Raji (cell line): ENCODE results near the gene ADGRG1.

ENCODE experiments used
- POLR2A ChIP-seq: IDR thresholded peaks from 2 replicates; pipeline ENCODE4 v1.6.1; 2011; ENCODE audit warnings: low read depth, low read length, control low read depth; ENCODE audit not compliant: insufficient read depth

ADGRG1 gene

DNA sequence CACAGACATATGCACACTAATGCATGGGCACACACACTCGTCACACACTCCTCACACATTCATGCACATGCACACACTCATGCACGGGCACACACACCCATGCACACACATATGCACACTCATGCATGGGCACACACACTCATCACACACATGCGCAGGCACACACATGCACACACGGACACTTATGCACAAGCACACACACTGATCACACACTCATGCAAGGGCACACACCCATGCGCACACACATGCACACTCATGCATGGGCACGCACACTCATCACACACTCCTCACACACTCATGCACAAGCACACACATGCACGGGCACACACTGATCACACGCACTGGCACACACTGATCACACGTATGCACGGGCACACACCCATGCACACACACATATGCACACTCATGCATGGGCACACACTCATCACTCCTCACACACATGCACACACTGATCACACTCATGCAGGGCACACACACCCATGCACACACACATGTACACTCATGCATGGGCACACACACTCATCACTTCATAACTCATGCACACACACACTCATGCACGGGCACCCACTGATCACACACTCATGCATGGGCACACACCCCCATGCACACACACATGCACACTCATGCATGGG, 16.1 kb downstream of the ADGRG1 start:
- TF ChIP-seq POLR2A, result no peak

DNA sequence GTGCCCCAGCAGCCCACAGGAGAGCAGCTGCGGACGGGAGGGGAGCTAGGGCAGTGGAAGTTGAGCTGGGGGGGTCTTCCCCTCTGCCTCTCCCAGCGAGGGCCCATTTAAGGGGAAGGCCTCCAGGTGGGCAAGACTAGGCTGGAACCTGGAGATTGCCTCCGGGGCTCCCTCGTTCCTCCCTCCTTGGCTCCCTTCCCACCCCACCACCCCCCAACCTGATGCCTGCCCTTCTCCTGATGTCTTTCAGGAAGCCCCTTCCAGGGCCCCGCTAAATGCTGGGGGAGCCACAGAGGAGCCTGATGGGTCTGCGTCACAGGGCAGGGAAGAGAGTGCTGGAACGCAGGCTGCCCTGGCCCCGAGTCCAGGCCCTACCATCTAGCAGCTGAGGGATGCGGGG, 16.7 kb downstream of the ADGRG1 start:
- no peak for TF ChIP-seq POLR2A

DNA sequence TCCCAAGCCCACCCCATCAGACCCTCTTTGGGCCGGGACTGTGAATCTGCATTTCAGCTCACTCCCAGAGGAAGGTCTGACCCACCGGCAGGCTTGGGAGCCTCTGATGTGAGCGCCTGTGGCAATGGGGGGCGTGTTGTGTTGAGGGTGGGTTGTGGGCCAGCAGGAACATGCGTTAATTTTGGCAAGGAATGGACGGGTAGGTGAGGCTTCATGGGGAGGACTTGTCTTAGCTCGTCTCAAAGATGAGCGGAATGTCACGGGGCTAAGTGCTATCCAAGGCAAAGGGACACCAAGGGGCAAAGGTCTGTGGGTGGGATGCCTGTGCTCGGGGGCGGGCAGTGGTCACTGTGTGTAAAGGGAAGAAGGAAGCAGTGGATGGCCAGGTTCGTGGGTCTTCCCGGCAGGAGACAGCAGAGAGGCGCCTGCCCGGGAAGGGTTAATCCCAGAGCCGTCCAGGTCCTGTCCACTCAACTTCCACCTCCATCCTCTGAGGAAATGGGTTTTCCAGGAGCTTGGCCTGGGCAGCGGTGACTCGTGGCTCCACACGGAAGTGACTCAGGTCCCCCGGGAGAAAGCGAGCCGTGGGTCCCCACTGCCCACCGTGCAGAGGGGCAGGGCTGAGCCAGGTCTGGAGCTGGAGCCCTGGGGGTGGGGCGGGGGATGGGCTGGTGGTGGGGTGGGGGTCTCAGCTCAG, 17.4 kb downstream of the ADGRG1 start:
- TF ChIP-seq POLR2A, result no peak

DNA sequence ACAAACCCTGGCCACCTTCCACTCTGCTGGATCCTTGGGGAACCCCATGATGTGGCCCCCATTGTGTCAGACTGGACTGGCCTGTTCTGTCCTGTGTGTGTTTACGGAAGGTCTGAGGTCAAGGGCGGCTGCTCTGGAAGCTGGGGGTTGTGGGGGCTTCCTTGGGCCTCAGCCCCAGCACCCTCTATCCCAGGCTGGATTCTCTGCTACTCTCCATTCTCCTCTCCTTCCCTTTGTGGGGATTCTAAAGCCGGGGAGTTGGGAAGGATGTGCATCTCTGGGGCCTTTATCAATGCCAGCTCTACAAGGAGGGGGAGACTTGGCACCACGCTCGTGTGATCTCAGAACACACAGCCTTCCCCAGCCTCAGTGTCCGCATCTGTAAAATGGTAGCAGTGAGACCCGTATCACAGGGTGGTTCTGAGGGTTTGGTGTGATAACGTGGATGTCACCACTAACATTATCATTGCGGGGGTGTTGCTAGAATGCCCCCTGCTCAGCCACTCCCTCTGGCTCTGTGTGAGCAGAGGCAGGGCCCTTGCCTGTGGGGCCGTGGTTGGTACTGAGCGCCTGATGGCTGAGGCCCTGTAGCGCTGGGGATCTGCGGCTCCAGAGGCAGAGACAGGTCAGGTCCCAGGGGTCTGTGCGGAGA, 18.1 kb downstream of the ADGRG1 start:
- no peak for TF ChIP-seq POLR2A

DNA sequence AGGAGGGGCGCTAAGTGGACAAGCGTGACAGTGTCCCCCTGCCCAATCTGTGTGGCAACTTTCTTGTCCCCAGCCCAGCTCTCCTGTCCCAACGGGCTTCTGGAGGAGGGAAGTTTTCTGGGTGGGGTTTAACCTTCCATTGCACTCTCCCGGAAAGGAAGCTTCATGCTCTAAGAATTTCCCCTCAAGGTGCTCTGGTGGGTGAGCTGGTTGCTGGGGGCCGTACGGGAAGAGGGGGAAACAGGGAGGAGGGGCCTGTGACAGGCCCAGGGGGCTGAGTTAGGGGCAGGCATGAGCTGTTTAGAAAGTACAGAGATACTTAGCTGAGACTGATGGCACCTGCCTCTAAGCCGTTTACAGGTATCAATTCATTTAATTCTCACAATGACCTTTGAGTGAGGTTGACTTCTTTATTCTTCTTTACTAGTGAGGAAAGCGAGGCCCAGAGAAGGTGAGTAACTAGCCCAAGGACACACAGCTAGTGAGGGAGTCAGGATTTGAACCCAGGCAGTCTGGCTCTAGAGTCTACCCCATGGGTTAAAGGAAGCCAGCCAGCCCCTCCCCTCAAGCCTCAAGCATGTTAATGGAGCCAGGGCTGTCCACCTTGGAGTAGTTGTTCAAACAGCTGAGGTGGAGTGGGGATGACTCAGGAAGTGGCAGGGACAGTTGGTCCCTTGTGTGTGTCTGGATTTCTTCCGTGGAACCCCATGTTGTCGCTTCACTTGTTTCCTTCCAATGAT, 18.9 kb downstream of the ADGRG1 start:
- TF ChIP-seq POLR2A, result no peak

DNA sequence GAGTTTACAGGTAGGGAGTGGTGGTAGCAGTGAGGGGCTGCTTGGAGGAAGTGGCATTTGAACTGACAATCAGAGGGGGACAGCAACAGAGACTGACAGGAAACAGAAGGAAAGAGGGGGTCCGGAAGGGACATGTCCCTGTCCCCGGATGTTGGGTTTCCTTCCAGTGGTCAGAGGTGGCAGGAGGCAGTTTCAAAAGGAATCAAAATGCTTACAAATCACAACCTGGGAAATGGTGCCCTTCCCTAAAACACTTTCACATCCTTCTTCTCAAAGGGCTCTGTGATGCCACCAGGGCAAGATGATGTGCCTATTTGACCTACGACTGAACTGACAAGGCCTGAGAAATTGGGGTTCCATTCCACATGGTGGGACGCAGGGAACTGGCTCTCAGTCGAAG, 19.7 kb downstream of the ADGRG1 start:
- TF ChIP-seq POLR2A, result no peak

DNA sequence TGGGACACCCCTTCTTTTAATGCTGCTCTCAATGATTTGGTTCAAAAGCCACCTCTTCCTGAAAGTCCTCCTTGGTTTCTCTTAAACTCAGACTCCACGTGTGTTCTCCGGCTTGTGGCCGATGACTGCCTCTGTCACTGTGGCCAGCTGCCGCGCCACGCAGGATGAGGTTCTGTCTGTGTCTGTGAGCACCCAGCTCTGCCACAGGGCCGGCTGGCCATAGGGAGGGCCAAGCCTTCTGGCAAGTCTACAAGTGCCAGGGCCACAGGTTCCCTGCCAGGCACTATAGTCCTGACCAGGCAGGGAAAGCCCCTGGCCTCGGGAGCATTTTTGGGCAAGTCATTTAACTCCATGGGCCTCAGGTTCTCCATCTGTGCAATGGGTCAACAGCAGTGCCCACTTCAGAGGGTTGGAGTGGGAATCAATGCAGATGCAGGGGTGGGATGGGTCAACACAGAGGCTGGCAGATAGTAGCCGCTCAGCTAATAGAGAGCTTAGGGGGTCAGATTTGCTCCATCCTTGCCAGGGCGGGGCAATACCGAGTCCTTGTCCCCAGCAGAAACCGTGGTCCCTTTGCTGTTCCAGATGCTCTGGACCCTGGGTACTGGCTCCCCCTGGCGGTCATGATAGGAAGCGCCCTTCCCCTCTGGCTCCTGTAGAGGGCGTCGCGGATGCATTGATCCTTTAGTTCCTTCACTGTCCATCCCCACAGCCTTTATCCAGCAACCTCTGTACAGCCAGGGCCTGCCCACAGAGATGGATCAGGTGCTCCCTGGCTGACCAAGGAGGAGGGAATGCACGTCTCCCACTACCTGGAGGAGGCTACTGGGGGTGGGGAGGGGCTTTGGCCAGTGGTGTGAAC, 20.4 kb downstream of the ADGRG1 start:
- no peak for TF ChIP-seq POLR2A

DNA sequence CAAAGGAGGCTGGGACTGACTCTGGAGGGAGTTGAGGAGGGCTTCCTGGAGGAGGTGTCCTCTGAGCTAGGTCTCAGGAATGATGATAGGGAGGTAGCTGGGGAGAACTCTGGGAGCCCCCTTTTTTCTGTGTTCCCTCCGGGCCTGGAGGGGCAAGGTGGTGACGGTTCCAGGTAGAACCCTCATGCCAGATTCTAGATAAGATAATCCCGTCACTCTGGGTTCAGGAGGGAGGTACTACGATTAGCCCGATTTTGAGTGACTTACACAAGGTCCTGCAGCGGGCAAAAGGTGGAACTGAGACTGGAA, 21.0 kb downstream of the ADGRG1 start:
- TF ChIP-seq POLR2A, result no peak

DNA sequence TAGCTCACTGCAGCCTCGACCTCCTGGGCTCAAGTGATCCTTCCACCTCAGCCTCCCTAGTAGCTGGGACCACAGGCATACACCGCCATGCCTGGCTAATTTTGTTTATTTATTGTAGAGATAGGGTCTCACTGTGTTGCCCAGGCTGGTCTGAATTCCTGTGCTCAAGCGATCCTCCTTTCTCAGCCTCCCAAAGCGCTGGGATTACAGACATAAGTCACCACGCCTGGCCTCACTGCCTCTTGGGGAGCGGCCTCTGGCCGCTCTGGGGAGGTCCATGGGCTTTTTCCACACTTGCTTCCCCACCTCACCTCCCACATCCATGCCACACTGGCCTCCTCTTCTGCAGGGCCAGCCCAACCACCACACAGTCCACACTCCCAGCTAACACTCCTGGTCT, 21.4 kb downstream of the ADGRG1 start:
- TF ChIP-seq POLR2A, result no peak

DNA sequence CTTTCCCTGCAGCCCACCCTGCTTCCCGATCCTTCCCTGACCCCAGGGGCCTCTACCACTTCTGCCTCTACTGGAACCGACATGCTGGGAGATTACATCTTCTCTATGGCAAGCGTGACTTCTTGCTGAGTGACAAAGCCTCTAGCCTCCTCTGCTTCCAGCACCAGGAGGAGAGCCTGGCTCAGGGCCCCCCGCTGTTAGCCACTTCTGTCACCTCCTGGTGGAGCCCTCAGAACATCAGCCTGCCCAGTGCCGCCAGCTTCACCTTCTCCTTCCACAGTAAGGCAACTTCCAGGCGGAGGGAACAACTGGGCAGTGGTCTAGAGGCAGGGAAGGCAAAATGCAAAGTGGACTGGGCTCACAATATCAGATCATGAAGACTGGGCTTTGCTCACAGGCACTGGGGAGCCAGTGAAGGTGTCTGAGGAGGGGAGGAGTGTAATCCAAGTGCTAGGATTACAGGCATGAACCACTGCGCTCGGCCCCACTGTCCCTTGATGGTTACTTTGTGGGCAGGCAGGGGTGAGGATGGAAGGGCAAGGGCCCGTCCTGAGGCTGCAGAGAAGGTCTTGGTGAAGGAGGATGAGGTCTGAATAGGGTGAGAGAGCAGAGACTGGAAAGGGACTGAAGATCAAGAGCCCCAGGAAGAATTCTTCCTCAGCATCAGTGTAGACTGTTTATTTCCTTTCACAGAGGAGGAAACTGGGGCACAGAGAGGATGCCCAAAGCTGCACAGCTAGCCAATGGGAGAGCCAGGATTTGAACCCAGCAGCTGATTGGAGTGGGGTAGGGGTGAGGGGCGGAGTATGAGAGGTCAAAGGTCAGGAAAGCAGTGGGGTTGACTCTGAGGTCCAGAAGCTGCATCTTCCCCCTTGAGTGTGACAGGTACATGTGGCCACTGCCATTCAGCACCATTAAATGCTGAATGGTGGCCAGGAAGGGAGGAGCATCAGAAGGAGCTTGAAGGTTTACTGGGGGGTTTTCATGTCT, 23.2 kb downstream of the ADGRG1 start:
- TF ChIP-seq POLR2A, result no peak

DNA sequence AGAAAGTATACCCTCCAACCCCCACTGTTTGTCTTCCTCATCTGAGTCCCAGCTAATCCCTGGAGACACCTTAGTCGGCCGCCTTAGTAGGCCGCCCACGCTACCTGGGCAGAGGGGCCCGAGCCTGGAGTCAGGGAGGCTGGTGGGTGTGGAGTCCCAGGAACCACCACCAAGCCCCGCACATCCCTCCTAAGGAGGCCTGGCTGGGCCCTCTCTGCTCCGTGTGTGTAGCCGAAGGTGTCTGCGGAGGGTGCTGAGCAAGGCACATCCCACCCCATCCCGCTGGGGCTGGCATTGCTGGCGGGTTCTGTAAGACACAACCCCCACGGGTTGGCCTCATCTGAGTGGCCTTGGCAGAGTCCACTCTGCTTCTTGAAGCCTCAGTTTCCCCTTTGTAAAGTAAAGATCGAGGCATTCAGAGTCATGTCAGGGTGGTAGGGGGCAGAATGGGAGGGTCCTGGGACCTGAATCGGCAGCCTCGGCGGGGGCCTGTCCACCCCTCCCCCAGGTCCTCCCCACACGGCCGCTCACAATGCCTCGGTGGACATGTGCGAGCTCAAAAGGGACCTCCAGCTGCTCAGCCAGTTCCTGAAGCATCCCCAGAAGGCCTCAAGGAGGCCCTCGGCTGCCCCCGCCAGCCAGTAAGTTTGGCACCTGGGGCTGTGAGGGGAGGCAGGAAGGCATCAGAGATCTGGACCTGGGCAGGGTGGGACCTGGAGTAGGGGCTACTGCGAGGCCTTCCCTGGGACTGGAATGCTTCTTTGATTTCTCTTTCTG, 24.5 kb downstream of the ADGRG1 start:
- TF ChIP-seq POLR2A, result no peak

DNA sequence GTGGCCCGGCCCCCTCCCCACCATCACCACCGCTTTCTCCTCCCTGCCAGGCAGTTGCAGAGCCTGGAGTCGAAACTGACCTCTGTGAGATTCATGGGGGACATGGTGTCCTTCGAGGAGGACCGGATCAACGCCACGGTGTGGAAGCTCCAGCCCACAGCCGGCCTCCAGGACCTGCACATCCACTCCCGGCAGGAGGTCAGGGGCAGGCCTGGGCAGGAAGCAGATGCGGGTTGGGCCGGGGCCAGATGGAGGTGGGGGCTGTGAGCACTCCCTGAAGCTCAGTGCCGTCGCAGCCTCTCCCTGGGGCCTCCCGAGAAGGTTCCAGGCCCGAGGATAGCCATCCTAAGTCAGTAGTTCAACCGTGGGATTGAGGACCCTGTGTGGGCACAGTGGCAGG, 25.5 kb downstream of the ADGRG1 start:
- TF ChIP-seq POLR2A, result no peak

DNA sequence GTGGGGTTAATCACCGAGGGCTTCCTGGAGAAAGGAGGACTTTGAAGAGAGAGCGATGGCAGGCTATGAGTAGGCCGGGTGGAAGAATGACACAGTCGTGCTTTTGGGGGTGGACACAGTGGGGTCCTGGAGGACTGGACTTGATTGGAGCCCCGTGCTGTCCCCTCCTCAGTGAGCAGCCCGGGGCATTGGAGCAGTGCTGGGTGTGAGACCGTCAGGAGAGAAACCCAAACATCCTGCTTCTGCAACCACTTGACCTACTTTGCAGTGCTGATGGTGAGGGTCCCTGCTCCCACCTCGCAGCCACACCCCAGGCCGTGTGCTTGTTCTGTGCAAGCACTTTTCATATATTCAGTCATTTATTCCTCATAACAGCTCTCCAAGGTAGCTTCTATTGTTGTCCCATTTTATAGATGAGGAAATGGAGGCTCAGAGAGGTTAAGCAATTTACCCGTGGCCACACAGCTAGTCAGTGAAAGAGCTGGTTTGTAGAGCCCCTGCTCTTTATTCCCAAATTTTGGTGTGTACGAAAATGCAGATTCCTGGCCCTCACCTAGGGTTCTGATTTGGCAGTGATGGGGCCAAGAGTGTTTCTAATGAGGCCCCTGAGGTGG, 28.0 kb downstream of the ADGRG1 start:
- TF ChIP-seq POLR2A, result no peak
